H9 (cell line): ENCODE results near the gene ABCB11. TPM values are rescaled to one million over a fixed set of nuclear protein-coding genes. Genes with fewer than 3 reads are reported as not detected.

ENCODE experiments used
- DNase-seq: peaks from one replicate; pipeline ENCODE4 v3.0.0-alpha.2; 2017
- H2AFZ ChIP-seq: one replicate; pipeline ENCODE4 v1.6.1; 2013; ENCODE audit warnings: mild to moderate bottlenecking, low read length, control low read depth, moderate library complexity
- H2AK5ac ChIP-seq: 2 replicates; pipeline ENCODE4 v1.6.1; 2013; ENCODE audit warnings: low read length, control low read depth, mixed read lengths; ENCODE audit not compliant: insufficient read length
- H2BK120ac ChIP-seq: one replicate; pipeline ENCODE4 v1.6.1; 2013; ENCODE audit warnings: low read depth, mild to moderate bottlenecking, low read length, control low read depth, inconsistent platforms; ENCODE audit not compliant: poor library complexity, severe bottlenecking
- H2BK12ac ChIP-seq: 2 replicates; pipeline ENCODE4 v1.6.1; 2013; ENCODE audit warnings: low read length, control low read depth, mixed read lengths, low read depth; ENCODE audit not compliant: insufficient read length
- H2BK15ac ChIP-seq: 2 replicates; pipeline ENCODE4 v1.6.1; 2013; ENCODE audit warnings: low read depth, low read length, control low read depth
- H2BK20ac ChIP-seq: one replicate; pipeline ENCODE4 v1.6.1; 2013; ENCODE audit warnings: low read depth, mild to moderate bottlenecking, low read length, control low read depth, inconsistent platforms; ENCODE audit not compliant: poor library complexity, severe bottlenecking
- H2BK5ac ChIP-seq: 2 replicates; pipeline ENCODE4 v1.6.1; 2013; ENCODE audit warnings: low read length, control low read depth, mixed read lengths; ENCODE audit not compliant: insufficient read length
- H3K14ac ChIP-seq: 2 replicates; pipeline ENCODE4 v1.6.1; 2013; ENCODE audit warnings: low read length, control low read depth; ENCODE audit not compliant: insufficient read depth
- H3K18ac ChIP-seq: 2 replicates; pipeline ENCODE4 v1.6.1; 2013; ENCODE audit warnings: low read depth, mild to moderate bottlenecking, mixed read lengths, low read length, control low read depth; ENCODE audit not compliant: insufficient read length
- H3K23ac ChIP-seq: 2 replicates; pipeline ENCODE4 v1.6.1; 2013; ENCODE audit warnings: low read length, control low read depth, mixed read lengths, low read depth; ENCODE audit not compliant: insufficient read length
- H3K23me2 ChIP-seq: 2 replicates; pipeline ENCODE4 v1.6.1; 2013; ENCODE audit warnings: low read depth, mild to moderate bottlenecking, mixed read lengths, low read length, control low read depth; ENCODE audit not compliant: insufficient read length, poor library complexity, severe bottlenecking
- H3K27ac ChIP-seq: 2 replicates; pipeline ENCODE4 v1.5.1; 2013; ENCODE audit warnings: low read length, control low read depth, mixed read lengths, low read depth; ENCODE audit not compliant: insufficient read length
- H3K27me3 ChIP-seq: 2 replicates; pipeline ENCODE4 v1.6.1; 2013; ENCODE audit warnings: low read length, control low read depth, inconsistent platforms; ENCODE audit not compliant: insufficient read depth
- H3K4ac ChIP-seq: 2 replicates; pipeline ENCODE4 v1.6.1; 2013; ENCODE audit warnings: low read depth, mild to moderate bottlenecking, control low read depth, inconsistent platforms, low read length, moderate library complexity
- H3K4me1 ChIP-seq: 2 replicates; pipeline ENCODE4 v1.6.1; 2013; ENCODE audit warnings: low read length, control low read depth, inconsistent platforms; ENCODE audit not compliant: insufficient read depth
- H3K4me2 ChIP-seq: 2 replicates; pipeline ENCODE4 v1.6.1; 2013; ENCODE audit warnings: low read length, control low read depth, mixed read lengths; ENCODE audit not compliant: insufficient read length, insufficient read depth
- H3K56ac ChIP-seq: 2 replicates; pipeline ENCODE4 v1.6.1; 2013; ENCODE audit warnings: low read depth, mild to moderate bottlenecking, mixed read lengths, low read length, control low read depth; ENCODE audit not compliant: insufficient read length
- H3K79me1 ChIP-seq: 2 replicates; pipeline ENCODE4 v1.6.1; 2013; ENCODE audit warnings: low read depth, mild to moderate bottlenecking, moderate library complexity, low read length, control low read depth, inconsistent platforms; ENCODE audit not compliant: insufficient read depth, poor library complexity, severe bottlenecking
- H3K79me2 ChIP-seq: 2 replicates; pipeline ENCODE4 v1.6.1; 2013; ENCODE audit warnings: low read length, control low read depth, inconsistent platforms; ENCODE audit not compliant: insufficient read depth
- H3K9ac ChIP-seq: 2 replicates; pipeline ENCODE4 v1.6.1; 2013; ENCODE audit warnings: low read length, control low read depth, mixed read lengths; ENCODE audit not compliant: insufficient read length; ENCODE audit errors: extremely low read depth
- H3K9me3 ChIP-seq: one replicate; pipeline ENCODE4 v1.6.1; 2013; ENCODE audit warnings: low read depth, low read length, inconsistent platforms; ENCODE audit not compliant: control insufficient read depth
- H3T11ph ChIP-seq: one replicate; pipeline ENCODE4 v1.6.1; 2013; ENCODE audit warnings: mild to moderate bottlenecking, low read length, control low read depth, inconsistent platforms
- H4K20me1 ChIP-seq: one replicate; pipeline ENCODE4 v1.6.1; 2013; ENCODE audit not compliant: control insufficient read depth, insufficient read length, insufficient read depth
- H4K5ac ChIP-seq: 2 replicates; pipeline ENCODE4 v1.6.1; 2013; ENCODE audit warnings: low read depth, mild to moderate bottlenecking, mixed read lengths, low read length, control low read depth; ENCODE audit not compliant: insufficient read length
- H4K8ac ChIP-seq: replicated peaks from 2 replicates; pipeline ENCODE4 v1.6.1; 2013; ENCODE audit warnings: low read length, control low read depth, mixed read lengths, low read depth; ENCODE audit not compliant: insufficient read length
- H4K91ac ChIP-seq: 2 replicates; pipeline ENCODE4 v1.6.1; 2013; ENCODE audit warnings: low read depth, mild to moderate bottlenecking, moderate library complexity, mixed read lengths, low read length, control low read depth; ENCODE audit not compliant: insufficient read length
- H3K27ac Mint-ChIP-seq, 3 experiments: 2 replicates in 2 of 3; 3 replicates in 1 of 3; pipeline ENCODE4 v1.8.0; 2020 to 2021; ENCODE audit warnings: mixed read lengths in 3 of 3, mild to moderate bottlenecking in 1 of 3, moderate library complexity in 1 of 3
- H3K27me3 Mint-ChIP-seq: 2 replicates; pipeline ENCODE4 v1.8.0; 2021; ENCODE audit warnings: low read depth, mild to moderate bottlenecking, moderate library complexity, mixed read lengths
- H3K36me3 Mint-ChIP-seq, 3 experiments: 2 replicates in 2 of 3; 3 replicates in 1 of 3; pipeline ENCODE4 v1.8.0; 2020 to 2021; ENCODE audit warnings: low read depth in 3 of 3, mixed read lengths in 3 of 3; ENCODE audit not compliant: insufficient read depth in 1 of 3
- H3K4me1 Mint-ChIP-seq, 2 experiments: 2 replicates each; pipeline ENCODE4 v1.8.0; 2020; ENCODE audit warnings: mixed read lengths in 2 of 2
- H3K4me3 Mint-ChIP-seq, 2 experiments: 2 replicates in 1 of 2; 3 replicates in 1 of 2; pipeline ENCODE4 v1.8.0; 2020 to 2021; ENCODE audit warnings: mild to moderate bottlenecking in 2 of 2, mixed read lengths in 2 of 2, moderate library complexity in 1 of 2
- H3K9me3 Mint-ChIP-seq, 2 experiments: 2 replicates in 1 of 2; 3 replicates in 1 of 2; pipeline ENCODE4 v1.8.0; 2020; ENCODE audit warnings: mild to moderate bottlenecking in 2 of 2, mixed read lengths in 2 of 2, moderate library complexity in 1 of 2
- CTCF ChIP-seq: fragments of 200-600 bp; sonication (generic); conservative IDR thresholded peaks from 3 replicates; pipeline ENCODE4 v1.8.0; 2021; ENCODE audit warnings: antibody characterized with exemption, mild to moderate bottlenecking
- WGBS: extraction: QIAGEN DNeasy Blood & Tissue Kit; methylation state at CpG from one replicate; pipeline ENCODE4 v1.1.7; 2013; ENCODE audit warnings: missing lambda C conversion rate, low lambda C conversion rate, mixed read lengths; ENCODE audit not compliant: insufficient read length; ENCODE audit errors: extremely low coverage; 5-methylcytosine and 5-hydroxymethylcytosine counted together
- total RNA-seq: library from RNA; stranded (reverse); gene quantifications from 2 replicates; pipeline ENCODE4 v1.2.1, GENCODE V29; 2021

The ABCB11 gene
- total RNA-seq, 1 experiment from 2014 or later, result not detected

- Histone ChIP-seq H3K27me3 (no peaks in the 10 kb centered on the region), H3K14ac (no peak overlapping the region), H3T11ph (no peak overlapping the region), H3K23me2 (no peaks in the 10 kb centered on the region), H3K79me1 (no peaks in the 10 kb centered on the region), H2BK12ac (no peak overlapping the region), H2BK20ac (no peak overlapping the region), H3K18ac (no peak overlapping the region), H3K4me2 (no peak overlapping the region), H3K27ac (no peak overlapping the region), H2AK5ac (no peak overlapping the region), H3K9me3 (no peaks in the 10 kb centered on the region), H3K79me2 (no peaks in the 10 kb centered on the region), H2BK15ac (no peak overlapping the region), H3K56ac (no peak overlapping the region), H3K23ac (no peak overlapping the region), H2BK5ac (no peak overlapping the region), H4K5ac (no peak overlapping the region), H4K20me1 (no peaks in the 10 kb centered on the region), H2BK120ac (no peak overlapping the region), H4K8ac (no peak overlapping the region), H3K4me1 (no peaks in the 10 kb centered on the region; the same call in 1 of the 2 replicates), H3K9ac (no peak overlapping the region), H2AFZ (no peak overlapping the region), H4K91ac (no peak overlapping the region), H3K4ac (no peak overlapping the region)
- H3K4me1 Mint-ChIP-seq, result peaks cover 0 to 3% of the 10 kb centered on the region in 2 experiments; a peak in 2 of 4 replicates
- no peak for DNase-seq
- H3K27me3 Mint-ChIP-seq, result no peaks in the 10 kb centered on the region
- no peak for TF ChIP-seq CTCF
- H3K9me3 Mint-ChIP-seq, result no peaks in the 10 kb centered on the region
- no peaks in the 10 kb centered on the region for H3K36me3 Mint-ChIP-seq
- H3K27ac Mint-ChIP-seq, result peak overlapping the region in 1 of 3 experiments; percentile 20; a peak in 1 of 7 replicates
- no CpG with 5 or more reads among the region's 3 CpGs for WGBS
- H3K4me3 Mint-ChIP-seq, result no peak overlapping the region
Observed at GRCh38 chr2:168926621-168927386, 104.3 kb downstream of the ABCB11 start.
